Measurements from ENCODE around the gene UBASH3A.

DNA sequence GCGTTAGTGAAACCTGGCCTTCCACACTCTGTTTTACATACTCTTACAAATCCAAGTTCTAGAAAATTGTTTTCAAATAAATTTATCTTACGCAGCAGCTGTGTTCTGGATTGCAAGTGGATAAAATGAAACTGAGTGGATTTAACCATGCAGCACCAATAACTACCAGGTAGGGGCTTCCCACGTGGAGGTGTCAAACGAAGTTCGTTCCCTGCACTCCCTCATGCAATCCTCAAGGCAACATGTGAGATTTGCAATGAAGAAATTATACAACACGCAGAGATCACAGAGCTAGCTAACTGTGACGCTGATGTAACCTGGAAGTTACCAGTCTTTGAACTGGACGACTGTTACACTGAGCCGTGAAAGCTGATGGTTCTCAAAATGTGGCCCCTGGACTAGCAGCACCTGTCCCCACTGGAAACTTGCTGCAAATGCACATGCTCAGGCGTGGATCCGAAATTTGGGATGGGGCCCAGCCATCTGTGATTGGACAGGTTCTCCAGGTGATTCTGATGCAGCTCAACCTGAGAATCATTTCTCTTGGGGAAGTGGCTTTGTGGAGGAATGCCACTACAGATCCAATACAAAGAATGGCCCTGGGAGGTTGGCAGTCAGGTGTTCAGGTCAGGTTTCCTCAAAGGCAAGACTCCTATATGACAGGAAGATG is 56.0 kb downstream of the UBASH3A start:
- TF ChIP-seq, protein P1, sequence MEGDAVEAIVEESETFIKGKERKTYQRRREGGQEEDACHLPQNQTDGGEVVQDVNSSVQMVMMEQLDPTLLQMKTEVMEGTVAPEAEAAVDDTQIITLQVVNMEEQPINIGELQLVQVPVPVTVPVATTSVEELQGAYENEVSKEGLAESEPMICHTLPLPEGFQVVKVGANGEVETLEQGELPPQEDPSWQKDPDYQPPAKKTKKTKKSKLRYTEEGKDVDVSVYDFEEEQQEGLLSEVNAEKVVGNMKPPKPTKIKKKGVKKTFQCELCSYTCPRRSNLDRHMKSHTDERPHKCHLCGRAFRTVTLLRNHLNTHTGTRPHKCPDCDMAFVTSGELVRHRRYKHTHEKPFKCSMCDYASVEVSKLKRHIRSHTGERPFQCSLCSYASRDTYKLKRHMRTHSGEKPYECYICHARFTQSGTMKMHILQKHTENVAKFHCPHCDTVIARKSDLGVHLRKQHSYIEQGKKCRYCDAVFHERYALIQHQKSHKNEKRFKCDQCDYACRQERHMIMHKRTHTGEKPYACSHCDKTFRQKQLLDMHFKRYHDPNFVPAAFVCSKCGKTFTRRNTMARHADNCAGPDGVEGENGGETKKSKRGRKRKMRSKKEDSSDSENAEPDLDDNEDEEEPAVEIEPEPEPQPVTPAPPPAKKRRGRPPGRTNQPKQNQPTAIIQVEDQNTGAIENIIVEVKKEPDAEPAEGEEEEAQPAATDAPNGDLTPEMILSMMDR (conservative IDR thresholded peaks at IDR 0.05): no peak
- TF ChIP-seq ZFX (IDR thresholded peaks at IDR 0.05): no peak
